HCT116 (cell line): Measurements from ENCODE around the gene TRAF5. TPM values are rescaled to one million over a fixed set of nuclear protein-coding genes. Genes with fewer than 3 reads are reported as not detected.

Experiments
- ATAC-seq: fragments of 200-7000 bp; cut with Tn5 transposase; 2 replicates; pipeline ENCODE4 v1.9.1; 2020; ENCODE audit warnings: mild to moderate bottlenecking, moderate library complexity
- BruUV-seq: library from RNA; stranded (reverse); fragments of 400-500 nt; replicated peaks from 2 replicates; lab custom pipeline; 2021; lab: Mats Ljungman, UMichigan
- CTCF ChIA-PET: fragments of 300-600 bp; sonication (Branson Sonifier 250); formaldehyde crosslinking; loops from one replicate; lab custom pipeline; 2021; ENCODE audit warnings: antibody characterized with exemption; lab: Charles Lee
- POLR2A ChIA-PET: fragments of 300-600, 350-600 bp; sonication (Branson Sonifier 250); formaldehyde crosslinking; loops from one replicate; lab custom pipeline; 2021; ENCODE audit warnings: antibody characterized with exemption; lab: Charles Lee
- RAD21 ChIA-PET, 2 experiments: fragments of 300-600 bp; sonication (Branson Sonifier 250); formaldehyde crosslinking; loops; one replicate each; lab custom pipeline; 2023; ENCODE audit warnings: low total read pairs in 2 of 2; ENCODE audit not compliant: uncharacterized antibody in 2 of 2, unreplicated experiment in 2 of 2, low non-redundant PET in 1 of 2; lab: Charles Lee
- DNase-seq: peaks from one replicate; pipeline ENCODE4 v3.0.0-alpha.2; 2010; ENCODE audit warnings: low read depth, low spot score
- H2AFZ ChIP-seq: fragments of 200-600 bp; shearing (Covaris generic), sonication (generic); 2 replicates; pipeline ENCODE4 v1.6.1; 2017; ENCODE audit warnings: low read depth, mixed run types, mixed read lengths, antibody characterized with exemption, low read length; ENCODE audit not compliant: poor library complexity, severe bottlenecking
- H3K27ac ChIP-seq: 2 replicates; pipeline ENCODE4 v1.5.1; 2012; ENCODE audit warnings: low read depth, low read length
- H3K27me3 ChIP-seq: fragments of 200-600 bp; sonication (generic); 2 replicates; pipeline ENCODE4 v1.6.1; 2016; ENCODE audit warnings: mixed run types, low read length, mixed read lengths; ENCODE audit not compliant: insufficient read depth
- H3K36me3 ChIP-seq, 2 experiments: fragments of 200-500 bp in 1 of 2; fragments of 200-600 bp in 1 of 2; sonication (Bioruptor generic) in 1 of 2; sonication (generic) in 1 of 2; 2 replicates each; pipeline versions ENCODE4 v1.5.1 to v1.6.1; 2014 to 2016; ENCODE audit warnings: low read length in 2 of 2, inconsistent platforms in 1 of 2, mixed read lengths in 1 of 2, mixed run types in 1 of 2; ENCODE audit not compliant: insufficient read depth in 2 of 2, control insufficient read depth in 1 of 2
- H3K4me1 ChIP-seq, 2 experiments: fragments of 200-600 bp in 1 of 2; sonication (generic) in 1 of 2; 2 replicates each; pipeline versions ENCODE4 v1.5.1 to v1.6.1; 2012 to 2017; ENCODE audit warnings: low read length in 2 of 2, inconsistent platforms in 1 of 2, mild to moderate bottlenecking in 1 of 2, mixed read lengths in 1 of 2, mixed run types in 1 of 2, moderate library complexity in 1 of 2; ENCODE audit not compliant: insufficient read depth in 2 of 2, control insufficient read depth in 1 of 2
- H3K4me2 ChIP-seq: fragments of 200-600 bp; sonication (generic); 2 replicates; pipeline ENCODE4 v1.6.1; 2017; ENCODE audit warnings: mixed run types, low read length, mixed read lengths
- H3K4me3 ChIP-seq, 2 experiments: fragments of 200-600 bp in 1 of 2; sonication (generic) in 1 of 2; replicated peaks in 1 of 2; 2 replicates each; pipeline ENCODE4 v1.5.1; 2011 to 2016; ENCODE audit warnings: low read length in 2 of 2, control low read depth in 1 of 2, low read depth in 1 of 2, mild to moderate bottlenecking in 1 of 2, mixed read lengths in 1 of 2, mixed run types in 1 of 2
- H3K79me2 ChIP-seq: fragments of 200-600 bp; sonication (generic); 2 replicates; pipeline ENCODE4 v1.6.1; 2017; ENCODE audit warnings: mild to moderate bottlenecking, mixed run types, low read length, moderate library complexity, mixed read lengths; ENCODE audit not compliant: insufficient read depth
- H3K9ac ChIP-seq: fragments of 200-600 bp; sonication (generic); 2 replicates; pipeline ENCODE4 v1.6.1; 2016; ENCODE audit warnings: low read length, mixed read lengths
- H3K9me2 ChIP-seq: fragments of 200-600 bp; sonication (generic), shearing (Covaris generic); 2 replicates; pipeline ENCODE4 v1.6.1; 2017; ENCODE audit warnings: mixed run types, mild to moderate bottlenecking, moderate library complexity; ENCODE audit not compliant: insufficient read depth
- H3K9me3 ChIP-seq, 2 experiments: fragments of 200-500 bp in 1 of 2; fragments of 200-600 bp in 1 of 2; sonication (Bioruptor generic) in 1 of 2; sonication (generic) in 1 of 2; 2 replicates each; pipeline ENCODE4 v1.6.1; 2014 to 2017; ENCODE audit warnings: low read length in 2 of 2, mixed read lengths in 2 of 2, inconsistent platforms in 1 of 2, low read depth in 1 of 2, mild to moderate bottlenecking in 1 of 2, mixed run types in 1 of 2, moderate library complexity in 1 of 2; ENCODE audit not compliant: control insufficient read depth in 1 of 2, insufficient read depth in 1 of 2
- H4K20me1 ChIP-seq: fragments of 200-600 bp; sonication (generic), shearing (Covaris generic); 2 replicates; pipeline ENCODE4 v1.6.1; 2017; ENCODE audit warnings: mixed run types, mild to moderate bottlenecking, moderate library complexity; ENCODE audit not compliant: insufficient read depth
- CBX3 ChIP-seq: IDR thresholded peaks from 2 replicates; pipeline ENCODE4 v1.6.1; 2012; ENCODE audit warnings: low read depth
- CEBPB ChIP-seq: IDR thresholded peaks from 2 replicates; pipeline ENCODE4 v1.6.1; 2012; ENCODE audit warnings: low read depth
- EGR1 ChIP-seq: IDR thresholded peaks from 2 replicates; pipeline ENCODE4 v1.6.1; 2012; ENCODE audit warnings: low read depth
- ELF1 ChIP-seq: IDR thresholded peaks from 2 replicates; pipeline ENCODE4 v1.6.1; 2012; ENCODE audit warnings: low read depth, borderline replicate concordance
- EZH2 ChIP-seq: fragments of 200-600 bp; sonication (generic); IDR thresholded peaks from 2 replicates; pipeline ENCODE4 v1.6.1; 2017; ENCODE audit warnings: antibody characterized with exemption, mixed run types
- EZH2phosphoT487 ChIP-seq: fragments of 200-600 bp; IDR thresholded peaks from 2 replicates; pipeline ENCODE4 v1.6.1; 2018; ENCODE audit warnings: antibody characterized with exemption, borderline replicate concordance
- FOSL1 ChIP-seq: IDR thresholded peaks from 2 replicates; pipeline ENCODE4 v1.6.1; 2012; ENCODE audit warnings: low read depth
- POLR2A ChIP-seq: IDR thresholded peaks from 2 replicates; pipeline ENCODE4 v1.7.0; 2011; ENCODE audit warnings: borderline replicate concordance; ENCODE audit not compliant: insufficient read depth, insufficient read length; ENCODE audit errors: extremely low read depth
- POLR2AphosphoS5 ChIP-seq: IDR thresholded peaks from 2 replicates; pipeline ENCODE4 v1.6.1; 2011; ENCODE audit warnings: mild to moderate bottlenecking, low read depth, low read length, moderate library complexity
- SP1 ChIP-seq: IDR thresholded peaks from 2 replicates; pipeline ENCODE4 v1.6.1; 2012; ENCODE audit warnings: low read depth
- SRF ChIP-seq: IDR thresholded peaks from 2 replicates; pipeline ENCODE4 v1.6.1; 2012; ENCODE audit warnings: low read depth
- ZNF274 ChIP-seq: fragments of 200-500 bp; sonication (Bioruptor generic); IDR thresholded peaks from 2 replicates; pipeline ENCODE4 v1.6.1; 2014; ENCODE audit warnings: mild to moderate bottlenecking, low read depth, low read length, inconsistent platforms
- intact Hi-C: fragments of 100-400 bp; cut with micrococcal nuclease; formaldehyde crosslinking; loops from 2 replicates; pipeline ENCODE4 v1.10.0; 2022
- total RNA-seq: library from RNA; stranded (reverse); gene quantifications from one replicate; pipeline ENCODE4 v1.2.1, GENCODE V29; 2021; ENCODE audit not compliant: unreplicated experiment

The TRAF5 gene
- total RNA-seq, 1 experiment from 2014 or later = 6.5 TPM

DNA sequence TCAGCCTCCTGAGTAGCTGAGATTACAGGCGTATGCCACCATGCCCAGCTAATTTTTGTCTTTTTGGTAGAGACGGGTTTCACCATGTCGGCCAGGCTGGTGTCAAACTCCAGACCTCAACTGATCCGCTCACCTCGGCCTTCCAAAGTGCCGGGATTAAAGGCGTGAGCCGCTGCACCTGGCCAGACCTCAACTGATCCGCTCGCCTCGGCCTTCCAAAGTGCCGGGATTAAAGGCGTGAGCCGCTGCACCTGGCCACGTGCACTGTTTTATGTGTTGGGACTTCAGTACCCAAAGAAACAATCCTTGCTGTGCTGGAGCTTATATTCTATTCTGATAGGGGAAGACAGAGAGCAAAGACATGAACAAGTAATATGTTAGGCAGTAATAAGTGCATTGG lies 10.1 kb downstream of the TRAF5 start:
- Histone ChIP-seq H3K9me3 (no peaks in the 10 kb centered on the region), H4K20me1 (no peaks in the 10 kb centered on the region), H3K27me3 (no peaks in the 10 kb centered on the region), H3K79me2 (peaks cover 3% of the 10 kb centered on the region; the same call in 1 of the 2 replicates), H3K36me3 (no peaks in the 10 kb centered on the region), H3K9ac (no peak overlapping the region), H3K4me1 (peaks cover 0 to 9% of the 10 kb centered on the region in 2 experiments; a peak in 1 of 4 replicates), H3K9me2 (no peaks in the 10 kb centered on the region), H3K27ac (no peak overlapping the region), H3K4me3 (no peak overlapping the region), H3K4me2 (no peak overlapping the region), H2AFZ (no peak overlapping the region)
- intact Hi-C loops = no loop called here
- DNase-seq (no peak), ATAC-seq (no peak)
- CTCF ChIA-PET = no interaction called here
- POLR2A ChIA-PET = no interaction called here
- TF ChIP-seq FOSL1 (no peak), CEBPB (no peak), EZH2 (no peak), POLR2AphosphoS5 (no peak), EGR1 (no peak), CBX3 (no peak), SRF (no peak), ZNF274 (no peak), ELF1 (no peak), POLR2A (no peak)
- RAD21 ChIA-PET = no interaction called here
- no TSS peak for BruUV-seq

DNA sequence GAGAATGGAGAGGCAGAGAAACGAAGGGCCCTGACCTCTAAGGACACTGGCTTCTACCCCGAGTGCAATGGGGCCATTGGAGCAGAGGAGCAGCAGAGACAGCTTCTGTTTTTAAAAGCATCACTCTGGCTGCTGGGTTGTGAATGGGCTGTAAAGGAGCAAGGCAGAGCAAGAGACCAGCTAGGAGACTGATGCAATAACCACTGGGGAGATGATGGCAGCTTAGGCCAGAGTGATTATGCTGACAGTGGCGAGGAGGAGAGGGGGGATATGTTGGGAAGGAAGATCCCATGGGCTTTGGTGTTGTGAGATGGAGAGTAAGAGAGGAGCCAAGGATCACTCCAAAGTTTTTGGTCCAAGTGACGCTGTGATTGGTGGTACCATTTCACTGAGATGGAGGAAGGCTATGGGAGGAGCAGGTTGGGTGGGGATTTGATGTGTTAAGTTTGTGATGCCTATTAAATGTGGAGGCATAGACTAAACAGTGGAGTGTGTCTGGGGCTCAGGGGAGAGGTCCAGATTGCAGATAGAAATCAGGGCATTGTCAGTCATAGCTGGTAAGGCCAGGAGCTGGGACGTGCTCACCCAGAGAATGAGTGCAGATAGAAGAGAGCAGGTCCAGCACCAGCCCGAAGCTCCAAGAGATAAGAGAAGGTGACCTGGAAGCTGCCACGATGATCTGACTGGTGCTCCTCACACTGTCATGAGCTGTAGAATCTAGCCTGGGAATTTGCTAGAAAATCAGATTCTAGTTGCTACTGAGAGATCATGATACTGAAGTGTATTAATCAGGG lies 11.0 kb downstream of the TRAF5 start:
- no peak overlapping the region for H3K4me3 ChIP-seq
- H3K9ac ChIP-seq = no peak overlapping the region
- DNase-seq (no peak), ATAC-seq (no peak)
- POLR2A ChIA-PET = no interaction called here
- intact Hi-C loops = no loop called here
- CTCF ChIA-PET = interaction anchor here (1.0 kb wide), 1 partner anchor 14 kb away, joined by 3 read pairs; no protein-coding TSS in a partner anchor
- H2AFZ ChIP-seq = no peak overlapping the region
- H3K4me2 ChIP-seq = no peak overlapping the region
- H3K27ac ChIP-seq = no peak overlapping the region
- H3K9me3 ChIP-seq = no peaks in the 10 kb centered on the region
- RAD21 ChIA-PET = no interaction called here
- H3K9me2 ChIP-seq = no peaks in the 10 kb centered on the region
- no TSS peak for BruUV-seq
- H3K27me3 ChIP-seq = no peaks in the 10 kb centered on the region
- no peaks in the 10 kb centered on the region for H4K20me1 ChIP-seq
- H3K36me3 ChIP-seq = no peaks in the 10 kb centered on the region
- no peak for TF ChIP-seq EZH2phosphoT487
- no peak for TF ChIP-seq SP1
- TF ChIP-seq SRF = no peak
- no peak for TF ChIP-seq EGR1
- H3K4me1 ChIP-seq = peaks cover 0 to 9% of the 10 kb centered on the region in 2 experiments; a peak in 1 of 4 replicates
- H3K79me2 ChIP-seq = peaks cover 3% of the 10 kb centered on the region; the same call in 1 of the 2 replicates
